Esophagus muscularis mucosa (tissue), 4 donors: ENCODE results near the gene RCBTB1. TPM values are rescaled to one million over a fixed set of nuclear protein-coding genes. Genes with fewer than 3 reads are reported as not detected.

Experiments used
- DNase-seq: peaks from one replicate; pipeline ENCODE4 v3.0.0-alpha.2; 2017; ENCODE audit errors: extremely low spot score
- H3K27ac ChIP-seq, 4 donors: fragments of 200-600 bp; sonication (generic); replicated peaks in 1 of 4; 1 replicate in 3 of 4; 2 replicates in 1 of 4; pipeline ENCODE4 v1.5.1; 2016 to 2019; ENCODE audit warnings: mild to moderate bottlenecking in 1 of 4
- H3K27me3 ChIP-seq, 4 donors: fragments of 200-600 bp; sonication (generic); one replicate each; pipeline versions ENCODE4 v1.5.1 to v1.6.0; 2016 to 2019
- H3K36me3 ChIP-seq, 4 donors: fragments of 200-600 bp; sonication (generic); one replicate each; pipeline ENCODE4 v1.5.1; 2016 to 2019
- H3K4me1 ChIP-seq, 4 donors: fragments of 200-600 bp; sonication (generic); one replicate each; pipeline ENCODE4 v1.5.1; 2016 to 2019
- H3K4me3 ChIP-seq, 4 donors: fragments of 200-600 bp; sonication (generic); 1 replicate in 2 of 4; 2 replicates in 2 of 4; pipeline ENCODE4 v1.5.1; 2016 to 2019; ENCODE audit warnings: mild to moderate bottlenecking in 4 of 4, moderate library complexity in 1 of 4
- H3K9me3 ChIP-seq, 4 donors: fragments of 200-600 bp; sonication (generic); 1 replicate in 3 of 4; 2 replicates in 1 of 4; pipeline ENCODE4 v1.5.1; 2016 to 2019
- CTCF ChIP-seq, 3 experiments: fragments of 200-600 bp in 2 of 3; fragments of 450-650 bp in 1 of 3; sonication (generic) in 2 of 3; IDR thresholded peaks; one replicate each; pipeline ENCODE4 v1.5.1; 2017 to 2019; ENCODE audit warnings: antibody characterized with exemption in 3 of 3, mild to moderate bottlenecking in 2 of 3, moderate library complexity in 1 of 3
- EP300 ChIP-seq: sonication (generic); formaldehyde crosslinking; IDR thresholded peaks from one replicate; pipeline ENCODE4 v1.6.1; 2017; ENCODE audit warnings: antibody characterized with exemption
- POLR2A ChIP-seq: fragments of 450-650 bp; IDR thresholded peaks from one replicate; pipeline ENCODE4 v1.6.1; 2017; ENCODE audit warnings: antibody characterized with exemption, moderate library complexity, mild to moderate bottlenecking, low read depth
- POLR2AphosphoS5 ChIP-seq, 2 donors: sonication (generic); formaldehyde crosslinking; IDR thresholded peaks; one replicate each; pipeline ENCODE4 v1.6.1; 2017; ENCODE audit warnings: antibody characterized with exemption in 2 of 2
- WGBS: methylation state at CpG from one replicate; pipeline ENCODE4 v1.1.5; 2018; 5-methylcytosine and 5-hydroxymethylcytosine counted together
- intact Hi-C: fragments of 100-400 bp; cut with DNase I; formaldehyde crosslinking; loops from one replicate; pipeline ENCODE4 v1.15.1; 2023
- total RNA-seq, 4 donors: library from RNA; depleted of rRNA; stranded (reverse); fragments of >200 nt; gene quantifications; one replicate each; pipeline versions ENCODE4 v1.1.0 to v1.2.1, GENCODE V29; 2016

The RCBTB1 gene
- total RNA-seq, 4 donors from 2014 or later: 11.1 to 14.7 (median 12.3) TPM

- H3K9me3 ChIP-seq: no peaks in the 10 kb centered on the region
- H3K36me3 ChIP-seq: no peaks in the 10 kb centered on the region
- intact Hi-C loops: no loop called here
- WGBS: 92% methylated on average over 6 of the region's 6 CpGs
- H3K27me3 ChIP-seq: no peaks in the 10 kb centered on the region
- no peak overlapping the region for H3K4me3 ChIP-seq
- no peak for TF ChIP-seq EP300
- TF ChIP-seq CTCF (IDR thresholded peaks at IDR 0.05): no peak
- no peak for TF ChIP-seq POLR2AphosphoS5 (IDR thresholded peaks at IDR 0.05)
- no peak for TF ChIP-seq POLR2A
- H3K27ac ChIP-seq: no peak overlapping the region
- DNase-seq: no peak
- H3K4me1 ChIP-seq: peaks cover 0 to 12% (median 0%) of the 10 kb centered on the region in 4 donors
Observed at GRCh38 chr13:49624229-49624628, 38.9 kb upstream of the RCBTB1 start.

- Histone ChIP-seq H3K4me1 (peaks cover 0 to 6% (median 0%) of the 10 kb centered on the region in 4 donors), H3K9me3 (no peaks in the 10 kb centered on the region), H3K4me3 (no peak overlapping the region), H3K27ac (no peak overlapping the region), H3K27me3 (no peaks in the 10 kb centered on the region), H3K36me3 (no peaks in the 10 kb centered on the region)
- DNase-seq: no peak
- TF ChIP-seq POLR2AphosphoS5 (IDR thresholded peaks at IDR 0.05) (no peak), POLR2A (no peak), EP300 (no peak), CTCF (IDR thresholded peaks at IDR 0.05) (no peak)
- 63% methylated on average over 11 of the region's 11 CpGs for WGBS
- intact Hi-C loops: no loop called here
Observed at GRCh38 chr13:49622174-49622946, 37.0 kb upstream of the RCBTB1 start.

GRCh38 chr13:49620170-49620621, 34.8 kb upstream of the RCBTB1 start:
- Histone ChIP-seq H3K27me3 (no peaks in the 10 kb centered on the region), H3K4me3 (peak overlapping the region in 1 of 4 donors; percentile 35), H3K36me3 (no peaks in the 10 kb centered on the region), H3K27ac (no peak overlapping the region), H3K9me3 (no peaks in the 10 kb centered on the region), H3K4me1 (peaks cover 14 to 18% (median 16%) of the 10 kb centered on the region in 4 donors)
- TF ChIP-seq POLR2AphosphoS5 (IDR thresholded peaks at IDR 0.05) (no peak), EP300 (no peak), CTCF (IDR thresholded peaks at IDR 0.05) (no peak), POLR2A (no peak)
- no peak for DNase-seq
- 57% methylated on average over 22 of the region's 22 CpGs for WGBS
- intact Hi-C loops: no loop called here

GRCh38 chr13:49616676-49617065, 31.3 kb upstream of the RCBTB1 start:
- TF ChIP-seq POLR2A (no peak), EP300 (no peak), POLR2AphosphoS5 (IDR thresholded peaks at IDR 0.05) (no peak), CTCF (IDR thresholded peaks at IDR 0.05) (no peak)
- H3K36me3 ChIP-seq: no peaks in the 10 kb centered on the region
- peaks cover 14 to 18% (median 16%) of the 10 kb centered on the region in 4 donors for H3K4me1 ChIP-seq
- DNase-seq: no peak
- no peaks in the 10 kb centered on the region for H3K27me3 ChIP-seq
- intact Hi-C loops: no loop called here
- H3K4me3 ChIP-seq: no peak overlapping the region
- WGBS: 97% methylated on average over 3 of the region's 3 CpGs
- no peaks in the 10 kb centered on the region for H3K9me3 ChIP-seq
- H3K27ac ChIP-seq: peak overlapping the region in 2 of 4 donors; percentile 10 to 53
